NCI-H510A (cell line): ENCODE measurements around the gene CDIPT.

Experiments
- DNase-seq: peaks from one replicate; lab custom pipeline; 2025; lab: John Stamatoyannopoulos, UW

CDIPT gene

DNA sequence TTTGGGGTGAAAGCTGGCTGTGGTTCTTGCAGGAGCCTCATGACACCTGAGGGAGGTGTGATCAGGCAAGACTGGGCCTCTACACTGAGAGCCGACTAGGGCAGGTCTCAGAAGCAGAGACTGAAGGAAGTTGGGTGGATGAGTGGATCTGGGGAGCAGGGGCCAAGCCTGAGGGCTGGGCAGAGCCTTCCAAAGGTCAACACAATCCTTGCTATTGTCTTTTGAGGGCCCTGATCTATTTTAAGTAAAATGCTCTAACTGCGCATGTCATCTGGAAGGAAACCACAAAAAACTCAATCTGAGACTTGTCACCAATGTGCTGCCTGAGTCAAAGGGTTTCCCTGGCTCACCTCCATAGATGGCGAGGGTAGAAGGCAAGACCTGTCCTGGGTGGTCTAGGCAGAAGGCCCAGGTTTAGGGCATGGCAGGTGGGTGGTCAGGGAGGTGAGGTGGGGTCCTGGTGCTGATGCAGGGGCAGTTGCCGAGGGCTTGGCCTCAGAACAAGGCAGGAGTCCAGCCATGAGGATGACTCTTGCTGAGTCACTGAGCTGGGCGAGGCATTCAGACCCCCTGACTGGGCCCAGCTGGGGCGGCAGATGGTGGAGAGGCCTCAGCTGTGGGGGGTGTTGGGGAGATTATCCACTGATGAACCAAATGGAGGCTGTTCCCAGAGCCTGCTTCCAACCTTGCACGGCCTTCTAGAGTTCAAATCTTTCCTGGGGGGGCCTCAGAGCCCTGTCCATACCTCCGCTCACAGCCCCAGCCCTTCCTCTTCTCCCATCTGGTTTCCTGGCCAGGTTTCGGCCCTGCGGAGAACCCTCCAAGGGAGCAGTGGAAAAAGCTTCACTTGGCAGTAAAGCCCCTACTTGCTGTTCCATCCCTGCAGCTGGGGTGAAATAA, 37.6 kb downstream of the CDIPT start:
- DNase-seq, result no peak

GRCh38 chr16:29824589-29825144, 38.4 kb downstream of the CDIPT start:
- no peak for DNase-seq

DNA sequence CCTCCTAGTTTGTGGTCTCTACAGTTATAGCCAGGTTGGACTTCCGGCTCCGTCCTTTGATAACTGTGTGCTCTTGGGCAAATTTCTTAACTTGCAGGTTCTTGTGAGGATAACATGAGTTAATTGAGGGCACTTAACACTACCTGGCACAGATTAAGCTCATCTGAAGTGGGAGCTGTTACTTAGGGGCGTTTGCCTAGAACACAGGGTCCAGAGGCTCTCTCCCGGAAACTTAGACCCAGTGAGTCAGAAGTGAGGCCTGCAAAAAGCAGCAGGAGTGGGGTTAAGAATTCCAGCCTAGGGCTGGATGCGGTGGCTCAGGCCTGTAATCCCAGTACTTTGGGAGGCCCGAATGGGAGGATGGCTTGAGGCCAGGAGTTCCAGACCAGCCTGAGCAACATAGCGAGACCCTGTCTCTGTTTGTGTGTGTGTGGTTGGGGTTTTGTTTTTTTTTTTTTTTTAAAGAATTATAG, 41.3 kb downstream of the CDIPT start:
- no peak for DNase-seq

DNA sequence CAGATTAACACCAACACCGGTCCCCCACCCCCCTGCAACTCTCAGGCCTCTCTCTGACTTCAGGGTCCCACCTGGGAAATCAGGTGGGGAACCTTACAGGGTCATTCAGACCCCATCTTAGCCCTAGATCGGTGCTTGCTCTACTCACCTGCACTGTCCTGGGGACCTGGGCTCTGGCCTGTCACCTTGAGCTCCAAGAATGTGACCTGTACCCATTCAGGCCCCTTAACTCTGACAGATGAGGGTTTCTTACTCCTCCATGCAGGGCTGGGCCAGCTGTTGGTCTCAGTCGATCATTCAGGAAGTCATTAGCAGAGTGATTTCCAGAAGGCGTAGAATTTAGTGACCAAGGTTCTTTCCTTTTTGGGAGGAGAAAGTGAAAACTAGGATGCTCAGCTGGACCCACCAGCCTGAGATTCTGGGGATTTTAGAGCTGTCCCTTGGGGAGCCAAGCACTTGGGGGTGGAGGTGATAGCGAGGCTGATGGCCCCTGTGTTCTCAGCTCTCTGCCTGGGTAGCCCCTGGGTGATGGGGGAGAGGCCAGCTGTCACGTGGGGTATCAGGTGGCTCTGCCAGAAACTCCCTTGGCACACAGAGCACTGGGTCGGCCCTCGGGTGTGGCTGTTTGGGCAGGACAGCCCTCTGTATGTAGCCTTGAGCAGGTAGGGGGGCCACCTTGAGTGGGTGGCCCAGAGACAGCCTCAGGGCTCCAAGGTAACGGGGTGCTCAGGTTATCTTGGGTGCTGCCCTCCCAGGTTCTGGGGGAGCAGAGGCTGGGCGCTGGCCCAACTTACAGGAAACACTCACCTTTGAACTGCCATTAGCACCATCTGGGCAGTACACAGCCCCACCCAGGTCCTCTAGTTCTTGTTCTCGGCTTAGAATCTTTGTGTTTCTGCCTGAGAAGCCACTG, 42.0 kb downstream of the CDIPT start:
- DNase-seq, result no peak

GRCh38 chr16:29820271-29820701, 42.7 kb downstream of the CDIPT start, which contains the start of gene MVP:
TSS of gene MVP (plus strand) at chr16:29820462. CDS start at chr16:29830550, 10,088 bp downstream.
- DNase-seq, result peak; percentile 75

DNA sequence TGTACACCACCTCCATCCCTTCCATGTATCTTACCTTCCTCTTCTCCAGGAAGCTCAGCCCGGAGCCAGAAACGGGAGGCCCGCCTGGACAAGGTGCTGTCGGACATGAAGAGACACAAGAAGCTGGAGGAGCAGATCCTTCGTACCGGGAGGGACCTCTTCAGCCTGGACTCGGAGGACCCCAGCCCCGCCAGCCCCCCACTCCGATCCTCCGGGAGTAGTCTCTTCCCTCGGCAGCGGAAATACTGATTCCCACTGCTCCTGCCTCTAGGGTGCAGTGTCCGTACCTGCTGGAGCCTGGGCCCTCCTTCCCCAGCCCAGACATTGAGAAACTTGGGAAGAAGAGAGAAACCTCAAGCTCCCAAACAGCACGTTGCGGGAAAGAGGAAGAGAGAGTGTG, 43.5 kb downstream of the CDIPT start:
- no peak for DNase-seq

DNA sequence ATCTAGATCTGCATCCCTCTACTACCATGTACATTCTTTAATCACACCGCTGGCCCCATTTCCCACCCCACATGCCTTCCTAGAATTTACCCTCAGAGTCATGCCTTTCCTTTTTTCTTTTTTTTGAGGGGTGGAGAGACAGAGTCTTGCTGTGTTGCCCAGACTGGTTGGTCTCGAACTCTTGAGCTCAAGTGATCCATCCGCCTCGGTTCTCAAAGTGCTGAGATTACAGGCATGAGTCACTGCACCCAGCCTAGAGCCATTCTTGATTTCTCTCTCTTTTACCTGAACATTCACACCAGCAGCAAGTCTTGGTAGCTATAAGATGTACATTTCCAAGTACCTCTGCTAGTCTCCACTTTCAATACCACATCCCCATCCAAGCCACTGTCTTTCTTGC, 44.9 kb downstream of the CDIPT start:
- no peak for DNase-seq

DNA sequence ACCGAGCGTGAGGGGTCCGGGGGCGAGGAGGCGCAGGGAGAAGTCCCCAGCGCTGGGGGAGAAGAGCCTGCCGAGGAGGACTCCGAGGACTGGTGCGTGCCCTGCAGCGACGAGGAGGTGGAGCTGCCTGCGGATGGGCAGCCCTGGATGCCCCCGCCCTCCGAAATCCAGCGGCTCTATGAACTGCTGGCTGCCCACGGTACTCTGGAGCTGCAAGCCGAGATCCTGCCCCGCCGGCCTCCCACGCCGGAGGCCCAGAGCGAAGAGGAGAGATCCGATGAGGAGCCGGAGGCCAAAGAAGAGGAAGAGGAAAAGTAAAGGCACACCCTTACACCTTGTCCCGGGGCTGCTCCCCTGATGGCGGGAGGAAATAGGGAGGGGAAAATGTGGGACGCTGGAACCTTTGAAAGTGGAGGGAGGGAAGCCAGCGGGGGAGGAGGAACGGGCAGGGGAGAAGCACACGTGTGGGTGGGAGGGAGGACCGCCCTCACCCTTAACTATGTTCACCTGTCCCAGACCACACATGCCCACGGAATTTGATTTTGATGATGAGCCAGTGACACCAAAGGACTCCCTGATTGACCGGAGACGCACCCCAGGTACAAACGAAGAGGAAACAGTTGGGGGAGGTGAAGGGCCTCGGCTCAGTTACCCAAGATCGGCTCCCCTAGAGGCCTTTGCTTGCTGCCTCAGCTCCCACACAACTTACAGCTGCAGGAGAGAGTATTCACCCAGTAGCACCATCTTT, 46.2 kb downstream of the CDIPT start:
- peak; percentile 64 for DNase-seq

GRCh38 chr16:29815793-29816693, 47.0 kb downstream of the CDIPT start, which contains the start of gene PAGR1:
TSS of gene PAGR1 (plus strand) at chr16:29816152. CDS start at chr16:29816526, 374 bp downstream.
- DNase-seq, result peak; percentile 99

GRCh38 chr16:29815032-29815721, 47.8 kb downstream of the CDIPT start:
- peak; percentile 54 for DNase-seq

GRCh38 chr16:29814592-29814991, 48.4 kb downstream of the CDIPT start:
- DNase-seq, result no peak

DNA sequence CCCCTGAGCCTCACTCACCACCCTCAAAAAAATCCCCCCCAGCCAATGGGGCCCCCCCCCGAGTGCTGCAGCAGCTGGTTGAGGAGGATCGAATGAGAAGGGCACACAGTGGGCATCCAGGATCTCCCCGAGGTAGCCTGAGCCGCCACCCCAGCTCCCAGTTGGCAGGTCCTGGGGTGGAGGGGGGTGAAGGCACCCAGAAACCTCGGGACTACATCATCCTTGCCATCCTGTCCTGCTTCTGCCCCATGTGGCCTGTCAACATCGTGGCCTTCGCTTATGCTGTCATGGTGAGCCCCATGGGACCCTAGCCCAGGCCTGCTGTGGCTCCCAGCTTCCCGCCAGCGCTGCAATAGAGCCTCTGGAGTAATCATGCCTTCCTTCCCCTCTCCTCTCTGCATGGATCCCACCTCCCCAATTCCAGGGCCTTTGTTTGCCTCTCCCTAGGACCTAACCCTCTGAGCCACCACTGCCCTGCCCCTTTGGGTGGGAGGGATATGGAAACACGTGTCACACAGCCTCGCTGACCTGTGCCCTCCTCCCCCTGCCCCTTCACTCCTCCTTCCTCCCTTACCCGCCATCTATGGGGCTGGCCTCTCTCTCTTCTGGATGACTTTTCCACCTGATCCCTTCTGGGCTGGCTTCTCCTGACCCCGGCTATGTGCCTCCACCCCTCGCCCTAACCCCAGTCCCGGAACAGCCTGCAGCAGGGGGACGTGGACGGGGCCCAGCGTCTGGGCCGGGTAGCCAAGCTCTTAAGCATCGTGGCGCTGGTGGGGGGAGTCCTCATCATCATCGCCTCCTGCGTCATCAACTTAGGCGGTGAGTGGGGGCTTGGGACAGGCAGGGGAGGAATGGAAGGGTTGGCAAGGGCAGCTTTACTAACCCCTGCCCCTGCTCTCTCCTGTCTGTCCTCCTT, 49.1 kb downstream of the CDIPT start:
- no peak for DNase-seq

DNA sequence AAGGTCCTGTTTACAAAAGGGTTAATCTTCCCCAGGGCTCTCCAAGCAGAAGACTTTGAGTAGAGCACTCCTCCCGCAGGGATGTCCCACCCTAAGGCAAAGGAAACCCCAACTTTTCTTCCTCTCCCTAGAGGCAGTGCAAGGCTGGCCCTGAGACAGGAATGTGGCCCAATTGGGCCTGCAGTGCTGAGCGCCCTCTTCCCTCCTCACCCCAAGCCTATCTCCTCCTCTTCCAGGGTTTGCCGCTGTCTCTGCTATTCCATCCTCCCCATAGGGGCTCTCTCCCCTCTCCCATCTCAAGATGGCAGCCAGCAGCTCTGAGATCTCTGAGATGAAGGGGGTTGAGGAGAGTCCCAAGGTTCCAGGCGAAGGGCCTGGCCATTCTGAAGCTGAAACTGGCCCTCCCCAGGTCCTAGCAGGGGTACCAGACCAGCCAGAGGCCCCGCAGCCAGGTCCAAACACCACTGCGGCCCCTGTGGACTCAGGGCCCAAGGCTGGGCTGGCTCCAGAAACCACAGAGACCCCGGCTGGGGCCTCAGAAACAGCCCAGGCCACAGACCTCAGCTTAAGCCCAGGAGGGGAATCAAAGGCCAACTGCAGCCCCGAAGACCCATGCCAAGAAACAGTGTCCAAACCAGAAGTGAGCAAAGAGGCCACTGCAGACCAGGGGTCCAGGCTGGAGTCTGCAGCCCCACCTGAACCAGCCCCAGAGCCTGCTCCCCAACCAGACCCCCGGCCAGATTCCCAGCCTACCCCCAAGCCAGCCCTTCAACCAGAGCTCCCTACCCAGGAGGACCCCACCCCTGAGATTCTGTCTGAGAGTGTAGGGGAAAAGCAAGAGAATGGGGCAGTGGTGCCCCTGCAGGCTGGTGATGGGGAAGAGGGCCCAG, 50.0 kb downstream of the CDIPT start:
- no peak for DNase-seq

DNA sequence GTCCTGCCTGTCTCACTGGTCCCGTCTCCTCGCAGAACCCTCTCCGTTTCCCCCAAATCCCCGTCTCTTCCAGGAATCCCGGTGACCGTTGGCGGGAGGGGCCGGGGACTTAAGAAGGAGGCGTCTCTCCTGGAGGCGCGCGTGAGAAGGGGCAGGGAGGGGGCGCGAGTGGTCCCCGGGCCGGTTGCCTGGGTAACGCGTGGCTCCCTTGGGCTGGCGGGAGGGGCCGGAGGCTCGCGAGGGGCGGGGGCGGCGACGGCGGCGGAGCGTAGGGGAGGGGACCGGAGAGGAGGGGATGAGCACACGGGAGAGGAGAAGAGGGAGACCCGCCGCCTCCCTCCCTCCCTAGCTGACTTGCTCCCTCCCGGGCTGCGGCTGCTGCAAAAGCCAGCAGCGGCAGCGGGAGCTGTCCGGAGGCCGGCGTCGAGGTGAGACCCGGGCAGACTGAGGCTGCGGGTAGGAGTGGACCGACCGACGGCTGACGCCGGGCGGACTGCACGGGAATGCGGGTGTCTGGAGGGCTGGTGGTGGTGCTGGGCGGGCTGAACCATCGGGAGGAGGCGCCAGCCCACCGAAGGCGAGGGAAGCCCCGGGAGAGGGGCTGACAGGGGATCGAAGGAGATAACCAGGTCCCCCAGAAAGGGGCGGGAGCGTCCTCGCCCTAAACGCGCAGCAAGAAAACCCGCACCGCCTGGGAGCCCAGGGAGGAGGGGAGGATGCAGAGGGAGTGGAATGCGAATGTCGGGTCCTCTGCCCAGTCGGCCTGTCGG, 50.9 kb downstream of the CDIPT start, which contains the start of gene PRRT2:
Gene PRRT2 (plus strand): TSS at position 298 of the 770 bp plus-strand sequence. CDS start 862 bp downstream, outside the sequence.
- DNase-seq, result peak; percentile 40

GRCh38 chr16:29811170-29811895, 51.7 kb downstream of the CDIPT start:
- peak; percentile 93 for DNase-seq

- no peak for DNase-seq
Measured at GRCh38 chr16:29810699-29811169, 52.3 kb downstream of the CDIPT start.
